Endothelial cell of umbilical vein (primary cell): Measurements from ENCODE around the gene ARMH4. TPM values are rescaled to one million over a fixed set of nuclear protein-coding genes. Genes with fewer than 3 reads are reported as not detected.

Source experiments
- BruUV-seq: library from RNA; stranded (reverse); fragments of 400-500 nt; replicated peaks from 2 replicates; lab custom pipeline; 2021; lab: Mats Ljungman, UMichigan
- CTCF ChIA-PET: fragments of 300-600, 350-600 bp; sonication (Branson Sonifier 250); formaldehyde crosslinking; loops from one replicate; lab custom pipeline; 2021; ENCODE audit warnings: antibody characterized with exemption, inconsistent platforms; lab: Charles Lee
- POLR2A ChIA-PET: fragments of 300-600, 350-600 bp; sonication (Branson Sonifier 250); formaldehyde crosslinking; loops from one replicate; lab custom pipeline; 2021; ENCODE audit warnings: antibody characterized with exemption, inconsistent platforms; lab: Charles Lee
- DNase-seq: peaks from one replicate; pipeline ENCODE4 v3.0.0-alpha.2; 2011; ENCODE audit warnings: low read depth, low spot score
- FAIRE-seq: peaks from 2 replicates; lab custom pipeline; 2011; peaks lifted over from hg19 to GRCh38; lab: Jason Lieb, UNC
- H2AFZ ChIP-seq: 2 replicates; pipeline ENCODE4 v1.6.0; 2012; ENCODE audit warnings: low read depth, low read length, control low read depth, inconsistent platforms
- H3K27ac ChIP-seq: 2 replicates; pipeline ENCODE4 v1.5.1; 2011; ENCODE audit warnings: low read depth, mild to moderate bottlenecking, control low read depth, low read length, moderate library complexity; ENCODE audit not compliant: insufficient read depth
- H3K27me3 ChIP-seq, 2 experiments: 2 replicates each; pipeline versions ENCODE4 v1.6.0 to v1.6.1; 2011; ENCODE audit warnings: low read length in 2 of 2, mixed read lengths in 1 of 2; ENCODE audit not compliant: control insufficient read depth in 2 of 2, insufficient read depth in 2 of 2
- H3K36me3 ChIP-seq, 2 experiments: 2 replicates in 1 of 2; 3 replicates in 1 of 2; pipeline ENCODE4 v1.5.1; 2011; ENCODE audit warnings: low read length in 2 of 2, mild to moderate bottlenecking in 1 of 2, moderate library complexity in 1 of 2; ENCODE audit not compliant: control insufficient read depth in 2 of 2, insufficient read depth in 2 of 2; ENCODE audit errors: extremely low read depth in 1 of 2
- H3K4me1 ChIP-seq: 3 replicates; pipeline ENCODE4 v1.5.1; 2011; ENCODE audit warnings: mild to moderate bottlenecking, low read length; ENCODE audit not compliant: control insufficient read depth, insufficient read depth; ENCODE audit errors: extremely low read depth
- H3K4me2 ChIP-seq: 2 replicates; pipeline ENCODE4 v1.6.1; 2011; ENCODE audit warnings: low read length, control low read depth, mixed read lengths; ENCODE audit not compliant: insufficient read depth
- H3K4me3 ChIP-seq, 3 experiments: fragments of 200-600 bp in 1 of 3; sonication (generic), shearing (Covaris generic) in 1 of 3; replicated peaks in 1 of 3; 2 replicates each; pipeline ENCODE4 v1.5.1; 2011 to 2016; ENCODE audit warnings: control low read depth in 3 of 3, low read length in 3 of 3, mild to moderate bottlenecking in 2 of 3, inconsistent platforms in 1 of 3, low read depth in 1 of 3, moderate library complexity in 1 of 3; ENCODE audit not compliant: insufficient read depth in 1 of 3
- H3K79me2 ChIP-seq: 2 replicates; pipeline ENCODE4 v1.6.0; 2012; ENCODE audit warnings: low read length, inconsistent platforms; ENCODE audit not compliant: control insufficient read depth, insufficient read depth
- H3K9ac ChIP-seq: replicated peaks from 2 replicates; pipeline ENCODE3; 2011; ENCODE audit warnings: low read length, control low read depth; ENCODE audit not compliant: insufficient read depth; ENCODE audit errors: extremely low read depth
- H3K9me1 ChIP-seq: replicated peaks from 3 replicates; pipeline ENCODE4 v1.6.0; 2011; ENCODE audit warnings: mild to moderate bottlenecking, low read length; ENCODE audit not compliant: control insufficient read depth, insufficient read depth; ENCODE audit errors: extremely low read depth
- H3K9me3 ChIP-seq: replicated peaks from 2 replicates; pipeline ENCODE4 v1.5.1; 2012; ENCODE audit warnings: low read length, inconsistent platforms; ENCODE audit not compliant: control insufficient read depth, insufficient read depth
- H4K20me1 ChIP-seq: replicated peaks from 2 replicates; pipeline ENCODE3; 2011; ENCODE audit warnings: mild to moderate bottlenecking, low read length; ENCODE audit not compliant: control insufficient read depth, insufficient read depth; ENCODE audit errors: extremely low read depth
- CTCF ChIP-seq, 2 donors: IDR thresholded peaks; 1 replicate in 1 of 2; 2 replicates in 1 of 2; pipeline ENCODE4 v1.5.1; 2011; ENCODE audit warnings: low read length in 2 of 2, mild to moderate bottlenecking in 2 of 2, moderate library complexity in 2 of 2, control low read depth in 1 of 2, inconsistent platforms in 1 of 2, low read depth in 1 of 2; ENCODE audit not compliant: insufficient read depth in 1 of 2; ENCODE audit errors: extremely low read depth in 1 of 2
- EZH2 ChIP-seq: IDR thresholded peaks from 2 replicates; pipeline ENCODE4 v1.6.1; 2012; ENCODE audit warnings: borderline replicate concordance, low read depth, mild to moderate bottlenecking, moderate library complexity, low read length, inconsistent platforms; ENCODE audit not compliant: severe bottlenecking
- FOS ChIP-seq: IDR thresholded peaks from 2 replicates; pipeline ENCODE4 v1.6.1; 2011; ENCODE audit warnings: mild to moderate bottlenecking, low read length, moderate library complexity, borderline replicate concordance; ENCODE audit not compliant: insufficient read depth
- GATA2 ChIP-seq: IDR thresholded peaks from 2 replicates; pipeline ENCODE4 v1.7.0; 2011; ENCODE audit warnings: low read depth, mild to moderate bottlenecking, moderate library complexity, mixed read lengths, low read length; ENCODE audit not compliant: insufficient read length, insufficient read depth
- JUN ChIP-seq: IDR thresholded peaks from 2 replicates; pipeline ENCODE4 v1.6.1; 2011; ENCODE audit warnings: borderline replicate concordance, low read depth; ENCODE audit not compliant: insufficient read length, insufficient read depth
- MAX ChIP-seq: IDR thresholded peaks from 2 replicates; pipeline ENCODE4 v1.6.1; 2011; ENCODE audit not compliant: insufficient read depth, insufficient read length
- MYC ChIP-seq: IDR thresholded peaks from one replicate; pipeline ENCODE4 v1.6.1; 2011; ENCODE audit warnings: mild to moderate bottlenecking, low read depth, low read length
- POLR2A ChIP-seq: IDR thresholded peaks from 2 replicates; pipeline ENCODE4 v1.6.1; 2012; ENCODE audit warnings: low read depth, mild to moderate bottlenecking, control low read depth, low read length
- POLR2AphosphoS5 ChIP-seq: IDR thresholded peaks from 2 replicates; pipeline ENCODE4 v1.6.1; 2012; ENCODE audit warnings: low read depth, mild to moderate bottlenecking, control low read depth, low read length, moderate library complexity; ENCODE audit not compliant: insufficient read depth
- dilution Hi-C: fragments of 300-500 bp; cut with MboI; formaldehyde crosslinking; loops from one replicate; pipeline ENCODE4 v1.15.0; 2019; ENCODE audit warnings: low sequenced_read_pairs; ENCODE audit not compliant: extremely low pct_ligation_motif_present
- intact Hi-C: fragments of 100-400 bp; cut with micrococcal nuclease; formaldehyde crosslinking; loops from one replicate; pipeline ENCODE4 v1.10.0; 2022
- polyA plus RNA-seq, 4 experiments: library from polyadenylated mRNA; depleted of rRNA in 3 of 4; stranded (reverse) in 3 of 4; unstranded in 1 of 4; fragments of >200 nt; gene quantifications; 2 replicates each; pipeline versions ENCODE4 v1.2.1 to v1.2.3, GENCODE V29; 2011 to 2012; ENCODE audit warnings: missing spikeins in 1 of 4
- total RNA-seq: library from RNA; stranded (reverse); gene quantifications from 2 replicates; pipeline ENCODE4 v1.2.3, GENCODE V29; 2021

The ARMH4 gene
- total and polyA plus RNA-seq, 2 donors (not counting 3 experiments of a cell fraction or from before 2014, with no cell fraction given) = 1.1 to 3.0 TPM

- FAIRE-seq = no peak
- no peak overlapping the region for H2AFZ ChIP-seq
- POLR2A ChIA-PET = no interaction called here
- CTCF ChIA-PET = interaction anchor here (0.7 to 7.0 kb wide), 8 partner anchors 12 to 1579 kb away, joined by 3 to 93 read pairs (median 4); no protein-coding TSS in a partner anchor
- H3K4me1 ChIP-seq = no peaks in the 10 kb centered on the region
- no peaks in the 10 kb centered on the region for H3K9me3 ChIP-seq
- no peak overlapping the region for H3K4me3 ChIP-seq
- H3K4me2 ChIP-seq = no peak overlapping the region
- H3K36me3 ChIP-seq = no peaks in the 10 kb centered on the region
- dilution Hi-C loops (no loop called here), intact Hi-C loops (no loop called here)
- DNase-seq = no peak
- TF ChIP-seq CTCF (IDR thresholded peaks at IDR 0.05; ENCODE audit: extremely low read depth in 1 of 2, insufficient read depth in 1 of 2, low read depth in 1 of 2, low read length in 2 of 2) (no peak), EZH2 (no peak), MYC (no peak), JUN (no peak), FOS (no peak), POLR2AphosphoS5 (no peak), MAX (no peak), GATA2 (no peak), POLR2A (no peak)
- BruUV-seq = no TSS peak
- peaks cover 2 to 4% of the 10 kb centered on the region in 2 experiments for H3K27me3 ChIP-seq
- H4K20me1 ChIP-seq = no peaks in the 10 kb centered on the region
- H3K27ac ChIP-seq = no peak overlapping the region
- H3K9me1 ChIP-seq = no peaks in the 10 kb centered on the region
- no peak overlapping the region for H3K9ac ChIP-seq
- no peaks in the 10 kb centered on the region for H3K79me2 ChIP-seq
Observed at GRCh38 chr14:58167057-58167456, 15.0 kb upstream of the ARMH4 start.
